A673 (cell line): ENCODE measurements around the gene BBS1. TPM values are rescaled to one million over a fixed set of nuclear protein-coding genes. Genes with fewer than 3 reads are reported as not detected.

ENCODE experiments used
- BruUV-seq: library from RNA; stranded (reverse); fragments of 400-500 nt; replicated peaks from 2 replicates; lab custom pipeline; 2021; lab: Mats Ljungman, UMichigan
- CTCF ChIA-PET: fragments of 300-600 bp; sonication (Branson Sonifier 250); formaldehyde crosslinking; loops from one replicate; lab custom pipeline; 2022; ENCODE audit warnings: antibody characterized with exemption; lab: Charles Lee
- POLR2A ChIA-PET: fragments of 300-600 bp; sonication (Branson Sonifier 250); formaldehyde crosslinking; loops from one replicate; lab custom pipeline; 2022; ENCODE audit warnings: antibody characterized with exemption; ENCODE audit not compliant: low non-redundant PET; lab: Charles Lee
- DNase-seq: peaks from one replicate; pipeline ENCODE4 v3.0.0-alpha.2; 2015; ENCODE audit warnings: low spot score
- H3K27ac ChIP-seq: fragments of 200-600 bp; sonication (generic); 2 replicates; pipeline ENCODE4 v1.5.1; 2016; ENCODE audit warnings: mixed run types, low read depth, mild to moderate bottlenecking, mixed read lengths, antibody characterized with exemption, low read length; ENCODE audit not compliant: poor library complexity, severe bottlenecking
- H3K27me3 ChIP-seq: fragments of 200-600 bp; sonication (generic); replicated peaks from 2 replicates; pipeline ENCODE4 v1.6.1; 2017; ENCODE audit warnings: mixed run types, low read depth, mild to moderate bottlenecking, mixed read lengths, antibody characterized with exemption, low read length; ENCODE audit not compliant: insufficient read depth, poor library complexity
- H3K36me3 ChIP-seq: fragments of 200-600 bp; sonication (generic); 2 replicates; pipeline ENCODE4 v1.6.1; 2016; ENCODE audit warnings: mixed run types, mild to moderate bottlenecking, mixed read lengths, antibody characterized with exemption, low read length; ENCODE audit not compliant: insufficient read depth, poor library complexity, severe bottlenecking
- H3K4me1 ChIP-seq: fragments of 200-600 bp; sonication (generic); 2 replicates; pipeline ENCODE4 v1.6.1; 2017; ENCODE audit warnings: mixed run types, mild to moderate bottlenecking, mixed read lengths, antibody characterized with exemption, low read length; ENCODE audit not compliant: insufficient read depth, poor library complexity, severe bottlenecking
- H3K4me3 ChIP-seq: fragments of 200-600 bp; sonication (generic); 2 replicates; pipeline ENCODE4 v1.5.1; 2016; ENCODE audit warnings: low read depth, mixed run types, mild to moderate bottlenecking, mixed read lengths, low read length; ENCODE audit not compliant: poor library complexity, severe bottlenecking
- H3K9me3 ChIP-seq: fragments of 200-600 bp; sonication (generic); 2 replicates; pipeline ENCODE4 v1.6.1; 2016; ENCODE audit warnings: mixed run types, low read depth, mild to moderate bottlenecking, mixed read lengths, antibody characterized with exemption, low read length; ENCODE audit not compliant: poor library complexity, severe bottlenecking
- CTCF ChIP-seq: fragments of 300-800, 200-600 bp; sonication (generic); conservative IDR thresholded peaks from 2 replicates; pipeline ENCODE4 v1.5.1; 2017; ENCODE audit warnings: low read depth, mild to moderate bottlenecking, antibody characterized with exemption, low read length, moderate library complexity, mixed read lengths
- EZH2 ChIP-seq: fragments of 200-600 bp; sonication (generic); IDR thresholded peaks from 2 replicates; pipeline ENCODE4 v1.6.1; 2017; ENCODE audit warnings: borderline replicate concordance, low read depth, mild to moderate bottlenecking, mixed read lengths, antibody characterized with exemption, low read length; ENCODE audit not compliant: poor library complexity, severe bottlenecking
- intact Hi-C: fragments of 100-400 bp; cut with micrococcal nuclease; formaldehyde crosslinking; loops from one replicate; pipeline ENCODE4 v1.10.0; 2022; ENCODE audit not compliant: unreplicated experiment
- total RNA-seq: library from RNA; stranded (reverse); gene quantifications from 2 replicates; pipeline ENCODE4 v1.2.3, GENCODE V29; 2021

BBS1 gene
- total RNA-seq, 1 experiment from 2014 or later: 40.5 TPM

GRCh38 chr11:66469441-66469840 lies 41.0 kb upstream of the BBS1 start:
- H3K27ac ChIP-seq: no peak overlapping the region
- intact Hi-C loops: no loop called here
- DNase-seq: no peak
- no peak overlapping the region for H3K4me3 ChIP-seq
- no peaks in the 10 kb centered on the region for H3K4me1 ChIP-seq
- TF ChIP-seq CTCF (no peak), EZH2 (no peak)
- ChIA-PET POLR2A (no interaction called here), CTCF (no interaction called here)
- no peaks in the 10 kb centered on the region for H3K27me3 ChIP-seq
- H3K9me3 ChIP-seq: no peaks in the 10 kb centered on the region
- BruUV-seq: no TSS peak
- peaks cover 13% of the 10 kb centered on the region for H3K36me3 ChIP-seq

DNA sequence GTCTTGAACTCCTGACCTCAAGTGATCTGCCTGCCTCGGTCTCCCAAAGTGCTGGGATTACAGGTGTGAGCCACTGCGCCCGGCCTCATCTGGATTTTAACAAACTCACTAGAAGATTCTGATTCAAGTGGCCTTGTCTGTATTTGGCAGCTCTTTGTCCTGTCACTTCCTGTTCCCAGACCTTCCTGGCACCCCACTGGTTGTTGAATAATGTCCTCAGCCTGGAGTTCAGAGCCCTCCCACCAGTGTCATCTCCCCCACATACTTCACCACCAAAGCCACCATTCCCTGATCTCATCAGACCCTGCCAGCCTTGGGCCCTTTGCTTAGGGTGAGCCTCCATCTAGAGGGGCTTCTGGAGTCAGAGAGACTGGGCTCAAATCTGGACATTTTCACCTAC lies 40.4 kb upstream of the BBS1 start:
- intact Hi-C loops: no loop called here
- Histone ChIP-seq H3K4me3 (no peak overlapping the region), H3K36me3 (peaks cover 13% of the 10 kb centered on the region), H3K9me3 (no peaks in the 10 kb centered on the region), H3K27ac (no peak overlapping the region), H3K4me1 (no peaks in the 10 kb centered on the region), H3K27me3 (no peaks in the 10 kb centered on the region)
- BruUV-seq: no TSS peak
- ChIA-PET POLR2A (interaction anchor here (0.6 kb wide), 1 partner anchor 16 kb away, joined by 5 read pairs; no protein-coding TSS in a partner anchor), CTCF (no interaction called here)
- peak; percentile 31 for DNase-seq
- no peak for TF ChIP-seq CTCF
- TF ChIP-seq EZH2: no peak

DNA sequence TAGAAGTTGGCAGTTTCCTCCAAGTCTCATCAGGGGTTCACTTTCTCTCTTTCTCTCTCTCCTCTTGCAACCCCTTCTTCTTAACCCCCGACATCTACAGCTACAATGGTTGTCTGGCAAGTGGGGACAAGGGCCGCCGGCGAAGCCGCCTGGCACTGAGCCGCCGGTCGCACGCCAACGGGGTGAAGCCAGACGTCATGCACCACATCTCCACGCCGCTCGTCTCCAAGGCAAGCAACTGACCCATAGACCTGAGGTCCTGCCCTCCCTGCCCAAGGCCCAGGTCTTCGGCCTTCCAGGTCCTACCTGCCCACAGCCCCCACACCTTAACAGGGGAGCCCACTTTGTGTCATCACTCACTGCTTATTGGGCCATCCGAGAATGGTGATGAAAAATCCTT lies 39.3 kb upstream of the BBS1 start:
- Histone ChIP-seq H3K9me3 (no peaks in the 10 kb centered on the region), H3K4me1 (no peaks in the 10 kb centered on the region), H3K27ac (no peak overlapping the region), H3K27me3 (no peaks in the 10 kb centered on the region), H3K4me3 (no peak overlapping the region), H3K36me3 (peaks cover 13% of the 10 kb centered on the region)
- intact Hi-C loops: no loop called here
- BruUV-seq: no TSS peak
- TF ChIP-seq CTCF (no peak), EZH2 (no peak)
- no peak for DNase-seq
- CTCF ChIA-PET: interaction anchor here (0.6 kb wide), 1 partner anchor 65 kb away, joined by 4 read pairs; no protein-coding TSS in a partner anchor
- POLR2A ChIA-PET: no interaction called here
